ENCODE measurements around the gene ANP32A. TPM values are rescaled to one million over a fixed set of nuclear protein-coding genes. Genes with fewer than 3 reads are reported as not detected.

The ANP32A gene
- total and polyA plus RNA-seq, 9 of the 15 experiments (the other 6 are each of a cell fraction or from before 2014, with no cell fraction given): 13.2 to 656 (median 210) TPM

DNA sequence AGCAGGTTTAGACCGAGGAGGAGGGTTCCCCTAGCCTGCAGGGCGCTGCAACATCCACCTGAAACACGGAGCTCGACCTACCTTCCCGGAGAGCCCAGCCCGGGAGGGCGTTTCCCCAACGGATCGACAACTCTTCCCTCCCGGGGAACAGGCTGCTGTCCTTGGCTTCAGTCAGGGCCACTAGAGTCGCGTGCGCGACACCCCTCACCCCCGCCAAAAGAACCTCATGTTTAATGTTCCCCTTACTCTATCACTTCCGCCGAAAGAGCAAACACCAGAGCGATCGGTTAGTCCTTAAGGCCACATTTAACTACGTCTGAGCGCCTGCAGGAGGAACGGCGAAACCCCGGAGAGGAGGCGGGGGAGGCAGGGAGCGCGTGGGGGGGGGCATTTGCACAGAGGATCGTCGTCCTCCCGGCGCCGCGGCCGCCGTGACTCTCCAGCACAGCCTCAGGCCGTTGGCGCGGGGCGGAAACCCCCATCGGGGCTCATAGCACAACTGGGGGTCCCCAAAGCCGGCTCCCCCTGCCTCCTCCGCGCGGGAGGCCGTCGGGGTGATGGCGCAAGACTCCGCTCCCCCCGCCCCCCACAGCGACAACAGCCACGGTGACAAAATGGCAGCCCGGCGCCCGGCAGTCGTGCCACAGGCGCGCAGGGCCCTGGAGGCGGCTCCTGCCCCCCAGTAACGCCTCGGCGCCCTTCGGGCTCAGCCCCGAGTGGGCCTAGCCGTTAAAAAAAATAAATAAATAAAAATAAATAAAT, 3.2 kb downstream of the ANP32A start (continued):
- TF ChIP-seq, protein P1, sequence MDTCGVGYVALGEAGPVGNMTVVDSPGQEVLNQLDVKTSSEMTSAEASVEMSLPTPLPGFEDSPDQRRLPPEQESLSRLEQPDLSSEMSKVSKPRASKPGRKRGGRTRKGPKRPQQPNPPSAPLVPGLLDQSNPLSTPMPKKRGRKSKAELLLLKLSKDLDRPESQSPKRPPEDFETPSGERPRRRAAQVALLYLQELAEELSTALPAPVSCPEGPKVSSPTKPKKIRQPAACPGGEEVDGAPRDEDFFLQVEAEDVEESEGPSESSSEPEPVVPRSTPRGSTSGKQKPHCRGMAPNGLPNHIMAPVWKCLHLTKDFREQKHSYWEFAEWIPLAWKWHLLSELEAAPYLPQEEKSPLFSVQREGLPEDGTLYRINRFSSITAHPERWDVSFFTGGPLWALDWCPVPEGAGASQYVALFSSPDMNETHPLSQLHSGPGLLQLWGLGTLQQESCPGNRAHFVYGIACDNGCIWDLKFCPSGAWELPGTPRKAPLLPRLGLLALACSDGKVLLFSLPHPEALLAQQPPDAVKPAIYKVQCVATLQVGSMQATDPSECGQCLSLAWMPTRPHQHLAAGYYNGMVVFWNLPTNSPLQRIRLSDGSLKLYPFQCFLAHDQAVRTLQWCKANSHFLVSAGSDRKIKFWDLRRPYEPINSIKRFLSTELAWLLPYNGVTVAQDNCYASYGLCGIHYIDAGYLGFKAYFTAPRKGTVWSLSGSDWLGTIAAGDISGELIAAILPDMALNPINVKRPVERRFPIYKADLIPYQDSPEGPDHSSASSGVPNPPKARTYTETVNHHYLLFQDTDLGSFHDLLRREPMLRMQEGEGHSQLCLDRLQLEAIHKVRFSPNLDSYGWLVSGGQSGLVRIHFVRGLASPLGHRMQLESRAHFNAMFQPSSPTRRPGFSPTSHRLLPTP (IDR thresholded peaks at IDR 0.05; ENCODE audit: borderline replicate concordance, extremely low read depth, insufficient read length): no peak
- no peak for TF ChIP-seq CBX5 (IDR thresholded peaks at IDR 0.05; ENCODE audit: borderline replicate concordance, low read depth)
- TF ChIP-seq, protein P2, sequence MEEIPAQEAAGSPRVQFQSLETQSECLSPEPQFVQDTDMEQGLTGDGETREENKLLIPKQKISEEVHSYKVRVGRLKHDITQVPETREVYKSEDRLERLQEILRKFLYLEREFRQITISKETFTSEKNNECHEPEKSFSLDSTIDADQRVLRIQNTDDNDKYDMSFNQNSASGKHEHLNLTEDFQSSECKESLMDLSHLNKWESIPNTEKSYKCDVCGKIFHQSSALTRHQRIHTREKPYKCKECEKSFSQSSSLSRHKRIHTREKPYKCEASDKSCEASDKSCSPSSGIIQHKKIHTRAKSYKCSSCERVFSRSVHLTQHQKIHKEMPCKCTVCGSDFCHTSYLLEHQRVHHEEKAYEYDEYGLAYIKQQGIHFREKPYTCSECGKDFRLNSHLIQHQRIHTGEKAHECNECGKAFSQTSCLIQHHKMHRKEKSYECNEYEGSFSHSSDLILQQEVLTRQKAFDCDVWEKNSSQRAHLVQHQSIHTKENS (CRISPR knock-in tag; IDR thresholded peaks at IDR 0.05): no peak
- TF ChIP-seq SAP30 (IDR thresholded peaks at IDR 0.05; ENCODE audit: borderline replicate concordance, insufficient read depth, low read depth, low read length, poor library complexity, severe bottlenecking): peak; percentile 33
- TF ChIP-seq, protein P3, sequence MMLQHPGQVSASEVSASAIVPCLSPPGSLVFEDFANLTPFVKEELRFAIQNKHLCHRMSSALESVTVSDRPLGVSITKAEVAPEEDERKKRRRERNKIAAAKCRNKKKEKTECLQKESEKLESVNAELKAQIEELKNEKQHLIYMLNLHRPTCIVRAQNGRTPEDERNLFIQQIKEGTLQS (IDR thresholded peaks at IDR 0.05): no peak
- TF ChIP-seq, protein P3 (CRISPR knock-in tag; conservative IDR thresholded peaks at IDR 0.05): no peak
- TF ChIP-seq POLR2AphosphoS5 (IDR thresholded peaks at IDR 0.05; ENCODE audit: control insufficient read depth, insufficient read depth, low read depth, low read length): peak; percentile 34; the same call in 1 of the 2 replicates
- no peak for TF ChIP-seq ZNF354B (CRISPR knock-in tag; IDR thresholded peaks at IDR 0.05)
- TF ChIP-seq L3MBTL2 (IDR thresholded peaks at IDR 0.05): peak; percentile 39; the same call in 1 of the 2 replicates
- TF ChIP-seq CAMTA2 (CRISPR knock-in tag; conservative IDR thresholded peaks at IDR 0.05): no peak
- TF ChIP-seq, protein P4, sequence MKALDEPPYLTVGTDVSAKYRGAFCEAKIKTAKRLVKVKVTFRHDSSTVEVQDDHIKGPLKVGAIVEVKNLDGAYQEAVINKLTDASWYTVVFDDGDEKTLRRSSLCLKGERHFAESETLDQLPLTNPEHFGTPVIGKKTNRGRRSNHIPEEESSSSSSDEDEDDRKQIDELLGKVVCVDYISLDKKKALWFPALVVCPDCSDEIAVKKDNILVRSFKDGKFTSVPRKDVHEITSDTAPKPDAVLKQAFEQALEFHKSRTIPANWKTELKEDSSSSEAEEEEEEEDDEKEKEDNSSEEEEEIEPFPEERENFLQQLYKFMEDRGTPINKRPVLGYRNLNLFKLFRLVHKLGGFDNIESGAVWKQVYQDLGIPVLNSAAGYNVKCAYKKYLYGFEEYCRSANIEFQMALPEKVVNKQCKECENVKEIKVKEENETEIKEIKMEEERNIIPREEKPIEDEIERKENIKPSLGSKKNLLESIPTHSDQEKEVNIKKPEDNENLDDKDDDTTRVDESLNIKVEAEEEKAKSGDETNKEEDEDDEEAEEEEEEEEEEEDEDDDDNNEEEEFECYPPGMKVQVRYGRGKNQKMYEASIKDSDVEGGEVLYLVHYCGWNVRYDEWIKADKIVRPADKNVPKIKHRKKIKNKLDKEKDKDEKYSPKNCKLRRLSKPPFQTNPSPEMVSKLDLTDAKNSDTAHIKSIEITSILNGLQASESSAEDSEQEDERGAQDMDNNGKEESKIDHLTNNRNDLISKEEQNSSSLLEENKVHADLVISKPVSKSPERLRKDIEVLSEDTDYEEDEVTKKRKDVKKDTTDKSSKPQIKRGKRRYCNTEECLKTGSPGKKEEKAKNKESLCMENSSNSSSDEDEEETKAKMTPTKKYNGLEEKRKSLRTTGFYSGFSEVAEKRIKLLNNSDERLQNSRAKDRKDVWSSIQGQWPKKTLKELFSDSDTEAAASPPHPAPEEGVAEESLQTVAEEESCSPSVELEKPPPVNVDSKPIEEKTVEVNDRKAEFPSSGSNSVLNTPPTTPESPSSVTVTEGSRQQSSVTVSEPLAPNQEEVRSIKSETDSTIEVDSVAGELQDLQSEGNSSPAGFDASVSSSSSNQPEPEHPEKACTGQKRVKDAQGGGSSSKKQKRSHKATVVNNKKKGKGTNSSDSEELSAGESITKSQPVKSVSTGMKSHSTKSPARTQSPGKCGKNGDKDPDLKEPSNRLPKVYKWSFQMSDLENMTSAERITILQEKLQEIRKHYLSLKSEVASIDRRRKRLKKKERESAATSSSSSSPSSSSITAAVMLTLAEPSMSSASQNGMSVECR (CRISPR knock-in tag; IDR thresholded peaks at IDR 0.05): 0 out of 2 replicates have a peak, but pooled peaks have one; percentile 14
- peak; percentile 66 for TF ChIP-seq TAF7 (tag; IDR thresholded peaks at IDR 0.05)
- no peak for TF ChIP-seq TCF7 (IDR thresholded peaks at IDR 0.05; ENCODE audit: borderline replicate concordance)
- TF ChIP-seq ZBTB34 (CRISPR knock-in tag; IDR thresholded peaks at IDR 0.05): no peak
- TF ChIP-seq CBX1 (IDR thresholded peaks at IDR 0.05; ENCODE audit: low read depth): no peak
- TF ChIP-seq COPS2 (conservative IDR thresholded peaks at IDR 0.05): no peak

All from K562 (cell line).